HG02943 (cell line): ENCODE results near the gene EPHB1.
"Not testable (repeated sequence)": the region's sequence is repeated elsewhere in the genome, so short reads cannot be mapped to it uniquely, and the experiment has no call there.

Experiments
- ATAC-seq: cut with Tn5 transposase; IDR thresholded peaks from one replicate; pipeline ENCODE4 v1.9.1; 2021; ENCODE audit warnings: mild to moderate bottlenecking, low read depth, moderate library complexity; ENCODE audit not compliant: unreplicated experiment

Gene EPHB1

GRCh38 chr3:135097276-135097946 lies 302.4 kb downstream of the EPHB1 start:
- ATAC-seq = no peak

DNA sequence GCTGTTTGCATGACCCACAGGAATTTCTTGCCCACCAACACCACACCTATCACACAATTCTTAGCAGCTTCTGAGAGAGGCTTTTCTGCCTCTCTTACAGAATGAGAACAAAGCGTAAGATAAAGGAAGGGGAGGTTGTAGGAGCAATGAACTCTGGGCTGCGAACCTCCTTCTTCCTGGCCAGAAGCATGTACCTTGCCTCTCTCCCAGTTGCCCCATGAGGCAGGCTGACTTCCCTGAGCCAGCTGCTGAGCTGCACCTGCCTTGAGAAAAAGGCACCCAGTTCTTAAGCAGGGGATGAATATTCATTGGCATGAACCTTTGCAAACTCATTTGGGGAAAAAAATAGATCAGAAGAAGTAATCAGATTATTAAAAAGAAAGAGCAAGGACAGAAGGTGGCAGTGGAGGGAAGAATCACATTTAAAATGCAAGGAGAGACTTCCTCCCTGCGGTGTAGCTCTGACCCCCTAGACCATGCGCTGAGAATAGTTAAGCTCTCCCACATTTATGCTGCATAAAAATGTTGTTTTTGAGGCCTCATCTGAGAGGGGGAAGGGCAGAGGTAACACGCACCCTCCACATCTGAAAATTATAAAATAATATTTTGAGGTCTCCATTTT lies 304.8 kb downstream of the EPHB1 start:
- ATAC-seq = no peak

GRCh38 chr3:135100366-135100765 lies 305.3 kb downstream of the EPHB1 start:
- no peak for ATAC-seq

DNA sequence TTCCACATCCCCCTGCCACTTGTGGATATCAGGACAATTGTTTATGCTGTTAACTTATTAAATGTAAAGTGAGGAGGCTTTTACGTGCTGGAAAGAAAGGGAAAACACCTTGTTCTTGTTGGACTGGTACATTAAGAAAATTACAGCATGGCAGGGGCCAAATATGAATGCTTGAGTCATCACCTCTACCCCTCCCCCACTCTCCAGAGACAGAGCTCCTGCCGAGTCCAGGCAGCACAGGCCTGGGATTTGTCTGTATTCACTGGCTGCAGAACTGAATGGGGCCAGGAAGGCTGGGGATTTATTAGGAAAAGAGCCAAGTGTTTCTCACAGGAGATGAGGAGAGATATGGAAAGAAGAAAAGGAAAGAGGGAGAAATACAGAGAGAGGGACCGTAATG lies 308.9 kb downstream of the EPHB1 start:
- ATAC-seq = no peak

DNA sequence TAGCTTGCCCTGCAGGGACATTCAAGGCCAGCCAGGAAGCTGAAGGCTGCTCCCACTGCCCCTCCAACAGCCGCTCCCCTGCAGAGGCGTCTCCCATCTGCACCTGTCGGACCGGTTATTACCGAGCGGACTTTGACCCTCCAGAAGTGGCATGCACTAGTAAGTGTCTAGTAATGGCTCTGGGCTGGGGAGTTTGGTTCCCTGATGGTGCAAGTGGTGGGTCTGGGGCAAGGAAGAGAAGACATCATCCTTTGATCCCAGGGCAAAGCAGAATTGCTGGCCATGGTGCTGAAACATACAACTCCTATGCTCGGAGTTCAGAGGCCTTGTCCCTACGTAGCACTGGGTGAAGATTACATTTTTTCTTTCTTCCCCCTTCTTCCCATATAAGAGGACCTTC lies 311.4 kb downstream of the EPHB1 start:
- no peak for ATAC-seq

DNA sequence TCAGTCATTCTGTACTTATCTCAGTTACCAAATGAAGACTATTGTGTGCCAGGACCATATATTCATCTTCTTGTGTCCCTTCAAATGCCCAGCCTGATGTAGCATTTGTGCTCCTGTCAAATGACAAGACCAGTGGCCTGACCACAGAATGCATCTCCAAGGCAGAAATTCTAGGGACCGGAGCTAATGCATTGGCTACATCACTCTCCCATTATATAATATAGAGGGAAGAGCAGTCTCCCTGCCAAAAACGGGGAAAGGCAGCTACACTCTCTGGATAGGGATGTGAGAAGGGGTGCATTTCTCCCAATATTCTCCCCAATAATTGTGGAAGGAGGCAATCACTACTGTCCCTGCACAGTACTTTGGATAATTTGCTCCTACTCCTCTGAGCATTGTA lies 312.0 kb downstream of the EPHB1 start:
- ATAC-seq = no peak

DNA sequence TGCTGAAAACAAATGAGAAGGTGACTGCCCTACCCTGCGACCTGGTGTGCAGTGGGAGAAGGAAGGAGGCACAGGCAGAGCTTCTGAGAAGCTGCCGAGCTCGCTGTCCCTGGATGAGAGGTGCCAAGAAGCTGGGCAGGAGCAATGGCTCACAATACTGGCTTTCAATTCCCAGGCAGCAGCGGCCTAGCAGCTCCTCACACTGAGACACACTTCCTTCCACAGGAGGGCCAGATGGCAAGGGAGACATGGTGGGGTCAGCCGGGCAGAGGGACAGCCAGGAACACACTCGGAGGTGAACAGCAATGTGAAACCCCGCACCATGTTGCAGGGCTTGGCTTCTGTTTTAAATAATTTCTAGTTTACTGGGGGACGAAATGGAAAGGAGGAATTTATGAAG lies 314.6 kb downstream of the EPHB1 start:
- no peak for ATAC-seq

DNA sequence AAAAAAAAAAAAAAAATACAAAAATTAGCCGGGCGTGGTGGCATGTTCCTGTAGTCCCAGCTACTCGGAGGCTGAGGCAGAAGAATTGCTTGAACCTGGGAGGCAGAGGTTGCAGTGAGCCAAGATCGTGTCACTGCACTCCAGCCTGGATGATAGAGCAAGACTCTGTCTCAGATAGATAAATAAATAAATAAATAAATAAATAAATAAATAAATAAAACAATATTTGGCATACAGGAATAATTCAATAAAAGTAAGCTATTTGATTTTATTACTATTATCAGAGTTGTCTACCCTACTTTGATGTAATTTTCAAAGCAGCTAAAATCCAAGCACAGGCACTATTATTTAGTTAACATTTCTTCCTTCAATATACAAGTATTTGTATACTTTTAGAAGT lies 319.5 kb downstream of the EPHB1 start:
- ATAC-seq = not testable (repeated sequence)

GRCh38 chr3:135117977-135118376 lies 322.9 kb downstream of the EPHB1 start:
- no peak for ATAC-seq

- ATAC-seq = no peak
Measured at GRCh38 chr3:135118792-135119191, 323.7 kb downstream of the EPHB1 start.

- no peak for ATAC-seq
Measured at GRCh38 chr3:135125171-135125801, 330.2 kb downstream of the EPHB1 start.

DNA sequence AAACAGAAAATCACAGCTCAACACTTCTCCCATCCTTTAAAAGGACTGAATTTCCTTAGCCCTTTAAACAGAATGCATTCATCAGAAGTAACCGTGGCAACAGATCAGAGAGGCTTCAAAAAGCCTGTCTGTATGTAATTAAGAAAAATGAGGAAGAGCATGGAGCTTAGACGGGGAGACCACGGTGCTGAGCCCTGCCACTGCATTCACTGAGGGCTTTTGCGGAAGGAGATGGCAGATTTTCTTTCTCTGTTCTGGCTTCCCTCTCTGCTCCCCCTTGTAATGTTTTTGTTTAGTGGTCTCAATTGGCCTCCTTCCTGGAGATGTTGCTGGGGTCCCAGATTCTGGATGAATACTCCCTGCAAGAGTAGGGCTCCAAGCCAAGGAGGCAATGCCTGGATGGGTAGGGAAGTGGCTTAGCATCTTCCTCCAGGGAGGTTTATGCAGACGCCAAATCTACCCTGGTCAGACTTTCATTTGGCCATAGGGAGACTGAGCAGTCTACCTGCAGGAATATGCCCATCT lies 332.9 kb downstream of the EPHB1 start:
- no peak for ATAC-seq

DNA sequence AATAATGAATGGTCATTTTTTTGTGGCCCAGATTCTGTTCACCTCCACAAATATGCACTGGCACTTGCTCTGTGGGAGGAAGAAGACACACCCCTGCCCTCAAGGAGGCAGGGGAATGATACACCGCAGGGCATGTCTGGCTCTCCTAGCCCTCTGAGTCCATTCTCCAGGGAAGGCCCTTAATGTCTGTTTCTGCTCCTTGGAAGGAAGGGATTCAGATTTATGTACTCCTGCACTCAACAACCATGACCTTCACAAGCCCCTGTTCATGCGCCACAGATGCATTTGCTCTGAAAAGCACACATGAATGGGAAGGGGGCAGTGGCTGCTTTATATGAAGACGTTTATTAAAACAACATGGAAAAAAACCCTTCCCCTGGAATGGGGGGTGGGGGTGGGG lies 333.8 kb downstream of the EPHB1 start:
- ATAC-seq = no peak

DNA sequence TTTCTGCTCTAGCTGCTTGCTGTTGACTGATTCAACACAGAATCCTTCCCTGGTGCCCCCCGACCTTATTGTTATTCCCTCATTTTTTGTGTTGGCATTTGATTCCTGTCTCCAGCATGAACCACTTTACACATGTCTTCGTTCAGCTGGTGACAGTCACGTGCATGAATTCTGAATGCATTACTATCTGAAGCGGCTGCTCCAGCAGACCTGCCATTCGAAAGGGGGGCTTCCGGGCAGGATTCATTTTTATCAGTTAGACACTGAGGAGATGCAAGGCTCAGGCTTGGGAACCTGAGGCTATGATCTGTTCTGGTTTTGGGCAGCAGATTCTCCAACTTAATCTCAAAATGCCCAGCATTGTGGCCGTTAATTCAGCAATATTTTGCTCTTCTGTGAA lies 336.2 kb downstream of the EPHB1 start:
- ATAC-seq = no peak

- ATAC-seq = no peak
Measured at GRCh38 chr3:135133905-135134683, 339.0 kb downstream of the EPHB1 start.

DNA sequence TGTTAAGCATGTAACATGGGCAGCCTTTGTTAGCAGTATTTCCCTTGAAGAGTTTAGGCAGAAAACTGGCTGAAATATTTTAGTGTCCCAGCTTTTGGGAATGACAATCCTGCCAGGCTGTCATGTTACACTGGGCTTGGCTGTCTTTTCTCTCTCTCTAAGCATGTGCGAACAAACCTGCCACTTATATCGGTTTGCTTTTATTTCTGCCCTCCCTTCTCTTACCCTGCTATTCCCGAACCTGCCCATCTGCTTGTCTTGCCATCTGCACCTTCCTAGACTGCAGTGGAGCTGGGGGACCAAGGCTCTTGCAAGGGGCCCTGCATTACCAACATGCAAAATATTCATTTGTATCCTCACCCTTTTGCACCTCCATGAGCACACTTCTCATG lies 339.6 kb downstream of the EPHB1 start:
- ATAC-seq = no peak

DNA sequence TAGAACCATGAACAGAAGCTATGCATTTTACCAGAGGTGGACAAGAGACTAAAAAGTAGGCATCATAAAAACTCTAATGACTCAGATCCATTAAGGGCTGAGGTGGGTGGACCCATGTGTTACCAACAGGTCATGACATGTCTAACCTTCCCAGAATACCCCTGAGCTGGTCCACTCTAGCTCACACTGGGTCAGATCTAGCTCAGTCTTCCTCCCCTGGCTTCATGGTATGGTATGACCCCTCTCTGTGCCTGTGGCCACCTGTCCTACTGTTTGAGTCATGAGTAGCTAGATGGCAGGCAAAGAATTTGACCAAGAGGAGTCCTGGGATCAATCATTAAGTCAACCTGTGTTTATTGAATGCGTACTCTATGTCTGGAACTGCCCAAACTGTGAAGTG lies 340.4 kb downstream of the EPHB1 start:
- no peak for ATAC-seq

DNA sequence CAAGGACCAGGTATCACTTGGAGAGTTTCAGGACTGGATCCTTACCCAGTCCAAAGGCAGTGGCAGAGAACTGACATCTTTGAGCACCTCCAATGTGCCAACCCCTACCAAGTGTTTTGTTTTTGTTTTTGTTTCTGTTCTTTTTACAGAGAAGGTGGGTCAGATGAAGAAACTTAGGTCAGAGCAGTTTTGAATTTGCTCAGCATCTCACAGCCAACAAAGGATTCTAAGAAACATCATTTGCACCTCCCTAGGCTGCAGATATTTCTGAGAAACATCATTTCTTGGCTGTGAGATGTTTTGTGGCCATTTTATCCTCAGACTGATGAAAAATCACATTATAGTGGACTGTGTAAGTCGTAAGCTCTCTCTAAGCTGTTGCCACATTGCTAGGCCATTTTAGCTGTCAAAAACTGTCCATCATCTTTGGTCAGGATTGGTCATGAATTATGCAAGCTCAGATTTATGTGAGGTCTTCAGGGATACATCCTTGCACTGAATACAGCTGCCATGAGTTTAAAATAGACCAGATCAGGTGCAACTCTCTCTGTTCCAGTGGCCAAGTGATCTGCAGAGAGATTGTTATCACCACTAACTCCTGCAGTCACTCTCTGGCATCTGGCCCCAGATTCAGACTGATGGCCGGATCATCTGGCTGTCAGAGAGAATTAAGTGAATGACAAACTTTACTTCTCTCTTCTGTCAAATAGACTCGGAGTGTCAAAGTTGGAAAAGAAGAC lies 341.5 kb downstream of the EPHB1 start:
- no peak for ATAC-seq

DNA sequence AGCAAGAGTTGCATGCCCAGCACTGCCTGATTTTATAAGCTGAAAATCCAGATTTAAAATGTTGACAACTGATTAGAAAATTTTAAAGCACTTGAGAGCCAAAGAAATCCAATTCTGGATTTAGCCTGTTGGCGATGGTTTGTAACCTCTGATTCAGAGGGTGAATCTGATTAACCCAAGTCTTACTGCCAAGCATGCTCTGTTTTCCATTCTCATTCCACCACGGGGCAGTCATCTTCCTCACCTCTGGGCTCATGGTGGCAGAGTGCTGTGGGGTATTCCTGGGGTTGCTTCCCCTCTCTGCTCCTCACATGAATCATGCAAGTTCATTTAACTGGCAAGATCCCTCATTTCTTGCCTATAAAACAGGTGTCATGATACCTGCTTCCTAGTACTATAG lies 342.2 kb downstream of the EPHB1 start:
- ATAC-seq = no peak

- no peak for ATAC-seq
Measured at GRCh38 chr3:135138776-135139175, 343.7 kb downstream of the EPHB1 start.
